ENCODE results near the gene CD37. TPM values are rescaled to one million over a fixed set of nuclear protein-coding genes. Genes with fewer than 3 reads are reported as not detected.

Gene CD37
- total and polyA plus RNA-seq, 2 experiments from 2014 or later = 106 TPM; not detected in 1

GRCh38 chr19:49290517-49290916 lies 44.7 kb upstream of the CD37 start (continued):
- TF ChIP-seq REST (IDR thresholded peaks at IDR 0.05; ENCODE audit: unreplicated experiment) (no peak), CTCF (conservative IDR thresholded peaks at IDR 0.05; ENCODE audit: low read depth in 2 of 2) (no peak), EZH2 (IDR thresholded peaks at IDR 0.05; ENCODE audit: low read depth, unreplicated experiment) (no peak), ZNF331 (CRISPR knock-in tag; IDR thresholded peaks at IDR 0.05; ENCODE audit: low read depth) (no peak), POLR2AphosphoS5 (IDR thresholded peaks at IDR 0.05; ENCODE audit: low read depth) (no peak)

DNA sequence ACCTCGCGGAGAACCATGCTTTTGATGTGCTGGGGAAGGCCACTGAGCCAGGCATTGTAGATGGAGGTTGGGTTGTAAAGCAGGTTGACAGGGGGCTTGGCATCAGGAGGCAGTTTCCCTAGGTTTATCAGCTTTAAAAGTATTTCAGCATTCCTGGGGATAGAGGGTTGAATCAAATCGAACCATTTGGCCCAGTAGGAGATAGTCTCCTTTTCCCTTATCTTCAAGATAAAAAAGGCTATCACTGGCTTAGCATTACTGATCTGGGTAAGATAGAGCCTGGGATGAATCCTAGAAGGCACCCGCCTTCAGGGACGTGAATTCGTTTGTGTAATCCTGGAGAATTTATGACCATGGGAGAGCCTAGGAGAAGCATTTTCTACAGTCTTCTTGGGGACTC lies 40.8 kb upstream of the CD37 start:
- Histone ChIP-seq H3K4me1 (ENCODE audit: insufficient read depth) (no peaks in the 10 kb centered on the region; the same call in 1 of the 2 replicates), H3K4me3 (no peak overlapping the region), H3F3A (replicated peaks; ENCODE audit: low read depth) (no peaks in the 10 kb centered on the region), H3K27ac (ENCODE audit: low read depth) (no peak overlapping the region), H3K79me2 (replicated peaks; ENCODE audit: insufficient read depth) (no peaks in the 10 kb centered on the region), H3K27me3 (ENCODE audit: insufficient read depth) (no peaks in the 10 kb centered on the region), H2AFZ (no peak overlapping the region), H4K20me1 (replicated peaks; ENCODE audit: insufficient read depth) (no peaks in the 10 kb centered on the region), H3K4me2 (no peak overlapping the region), H3K9me2 (ENCODE audit: insufficient read depth) (no peaks in the 10 kb centered on the region), H3K36me3 (ENCODE audit: insufficient read depth) (no peaks in the 10 kb centered on the region)
- Mint-ChIP-seq H3K27ac (no peak overlapping the region), H3K27me3 (ENCODE audit: insufficient read depth, low read depth, poor library complexity) (no peaks in the 10 kb centered on the region), H3K4me3 (no peak overlapping the region), H3K4me1 (no peaks in the 10 kb centered on the region), H3K9me3 (no peaks in the 10 kb centered on the region; the same call in 2 of the 3 replicates), H3K36me3 (ENCODE audit: low read depth) (no peaks in the 10 kb centered on the region)
- DNase-seq (ENCODE audit: low spot score) (no peak), ATAC-seq (no peak)
- TF ChIP-seq ZNF331 (CRISPR knock-in tag; IDR thresholded peaks at IDR 0.05; ENCODE audit: low read depth) (no peak), CREB1 (CRISPR knock-in tag; IDR thresholded peaks at IDR 0.05; ENCODE audit: low read depth) (no peak), NANOG (IDR thresholded peaks at IDR 0.05; ENCODE audit: borderline replicate concordance) (no peak), JUNB (IDR thresholded peaks at IDR 0.05; ENCODE audit: unreplicated experiment) (no peak), EZH2phosphoT487 (IDR thresholded peaks at IDR 0.05; ENCODE audit: unreplicated experiment) (no peak), REST (IDR thresholded peaks at IDR 0.05; ENCODE audit: unreplicated experiment) (no peak), EZH2 (IDR thresholded peaks at IDR 0.05; ENCODE audit: low read depth, unreplicated experiment) (no peak), ZNF114 (CRISPR knock-in tag; IDR thresholded peaks at IDR 0.05) (no peak), POLR2AphosphoS5 (IDR thresholded peaks at IDR 0.05; ENCODE audit: low read depth) (no peak), CTCF (conservative IDR thresholded peaks at IDR 0.05; ENCODE audit: low read depth in 2 of 2) (no peak)
- TF ChIP-seq, protein P1, sequence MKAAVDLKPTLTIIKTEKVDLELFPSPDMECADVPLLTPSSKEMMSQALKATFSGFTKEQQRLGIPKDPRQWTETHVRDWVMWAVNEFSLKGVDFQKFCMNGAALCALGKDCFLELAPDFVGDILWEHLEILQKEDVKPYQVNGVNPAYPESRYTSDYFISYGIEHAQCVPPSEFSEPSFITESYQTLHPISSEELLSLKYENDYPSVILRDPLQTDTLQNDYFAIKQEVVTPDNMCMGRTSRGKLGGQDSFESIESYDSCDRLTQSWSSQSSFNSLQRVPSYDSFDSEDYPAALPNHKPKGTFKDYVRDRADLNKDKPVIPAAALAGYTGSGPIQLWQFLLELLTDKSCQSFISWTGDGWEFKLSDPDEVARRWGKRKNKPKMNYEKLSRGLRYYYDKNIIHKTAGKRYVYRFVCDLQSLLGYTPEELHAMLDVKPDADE (IDR thresholded peaks at IDR 0.05) = no peak

All from GM23338 (cell line).